Measurements from ENCODE around the gene CIZ1. TPM values are rescaled to one million over a fixed set of nuclear protein-coding genes. Genes with fewer than 3 reads are reported as not detected.

The CIZ1 gene
- total and polyA plus RNA-seq, 9 of the 15 experiments (the other 6 are each of a cell fraction or from before 2014, with no cell fraction given), result 6.6 to 329 (median 87.8) TPM

DNA sequence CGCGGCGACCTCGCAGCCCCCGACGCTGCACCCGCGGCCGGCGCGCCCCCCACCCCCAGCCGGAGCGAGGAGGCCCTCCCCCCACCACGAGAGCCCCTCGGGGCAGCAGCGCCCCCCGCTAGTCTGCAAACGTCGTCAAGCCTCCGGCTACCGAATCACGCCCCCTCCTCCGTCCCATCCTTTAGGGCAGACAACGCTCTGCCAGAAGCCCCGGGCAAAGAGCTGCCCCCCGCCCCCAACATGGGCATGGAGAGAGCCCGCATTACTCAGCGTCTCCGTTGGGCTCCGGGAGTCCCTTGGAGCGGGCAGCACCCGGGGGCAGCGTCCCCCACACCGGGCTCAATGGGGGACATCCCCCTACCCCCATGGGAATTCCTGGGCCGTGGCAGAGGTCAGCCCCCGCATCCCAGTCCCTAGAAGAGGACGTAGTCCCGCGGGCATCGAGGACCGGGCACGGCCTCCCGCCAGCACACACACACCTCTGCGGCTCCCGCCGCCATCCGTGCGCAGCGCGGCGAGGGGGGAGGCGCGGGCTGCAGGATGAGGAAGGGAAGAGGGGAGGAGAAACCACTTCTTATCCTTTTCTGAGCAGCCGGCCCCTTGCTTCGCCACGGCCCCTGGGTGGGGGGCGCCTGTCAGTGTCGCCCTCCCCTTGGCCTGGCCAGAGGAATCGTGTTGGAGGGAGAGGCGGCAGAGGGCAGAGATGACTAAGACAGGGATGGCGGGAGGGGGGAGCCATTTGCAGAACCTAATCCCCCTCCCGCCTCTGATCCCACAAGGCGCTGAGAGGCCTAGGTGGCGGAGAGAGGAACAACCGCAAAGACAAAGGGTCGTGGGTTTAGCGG, 12.6 kb upstream of the CIZ1 start (continued):
- TF ChIP-seq RBM14 (IDR thresholded peaks at IDR 0.05; ENCODE audit: borderline replicate concordance, insufficient read depth, low read depth, low read length) (no peak), PHTF2 (CRISPR knock-in tag; IDR thresholded peaks at IDR 0.05) (peak; percentile 35; the same call in 1 of the 2 replicates), CHCHD3 (CRISPR knock-in tag; IDR thresholded peaks at IDR 0.05) (no peak), ZNF583 (CRISPR knock-in tag; IDR thresholded peaks at IDR 0.05) (peak; percentile 78; the same call in 1 of the 2 replicates), ZNF12 (CRISPR knock-in tag; IDR thresholded peaks at IDR 0.05) (no peak), KDM5B (IDR thresholded peaks at IDR 0.05; ENCODE audit: insufficient replicate concordance, low read depth, low read length) (peak; percentile 16), EZH2 (IDR thresholded peaks at IDR 0.05; ENCODE audit: borderline replicate concordance, low read depth, low read length) (no peak), RAD21 (CRISPR knock-in tag; conservative IDR thresholded peaks at IDR 0.05 in 1 of 2, IDR thresholded peaks at IDR 0.05 in 1 of 2) (peak in 1 of 2 experiments; percentile 41; a peak in 3 of 4 replicates), RFX5 (IDR thresholded peaks at IDR 0.05; ENCODE audit: low read depth, low read length) (no peak), TEAD1 (CRISPR knock-in tag; IDR thresholded peaks at IDR 0.05) (no peak), ZNF766 (CRISPR knock-in tag; conservative IDR thresholded peaks at IDR 0.05) (no peak), CREM (IDR thresholded peaks at IDR 0.05; ENCODE audit: low read depth) (no peak), STAT5B (CRISPR knock-in tag; IDR thresholded peaks at IDR 0.05) (no peak), TARDBP (IDR thresholded peaks at IDR 0.05) (0 out of 2 replicates have a peak, but pooled peaks have one; percentile 1), FOXK2 (conservative IDR thresholded peaks at IDR 0.05 in 1 of 2, IDR thresholded peaks at IDR 0.05 in 1 of 2; ENCODE audit: low read depth in 2 of 2) (no peak), PCBP1 (IDR thresholded peaks at IDR 0.05; ENCODE audit: low read depth, low read length, poor library complexity, severe bottlenecking) (peak; percentile 93), NBN (IDR thresholded peaks at IDR 0.05; ENCODE audit: low read depth) (peak; percentile 63; the same call in 1 of the 2 replicates), NEUROD1 (IDR thresholded peaks at IDR 0.05; ENCODE audit: borderline replicate concordance, low read depth, low read length, partially characterized antibody) (no peak), ZNF75A (CRISPR knock-in tag; IDR thresholded peaks at IDR 0.05) (no peak), MYBL2 (IDR thresholded peaks at IDR 0.05; ENCODE audit: low read depth) (no peak), MYBL2 (CRISPR knock-in tag; IDR thresholded peaks at IDR 0.05; ENCODE audit: borderline replicate concordance) (no peak), NFATC3 (IDR thresholded peaks at IDR 0.05) (no peak), GATAD2A (IDR thresholded peaks at IDR 0.05) (no peak), EP300 (IDR thresholded peaks at IDR 0.05; ENCODE audit: low read length) (no peak), ZNF239 (CRISPR knock-in tag; IDR thresholded peaks at IDR 0.05) (no peak), CBFA2T2 (conservative IDR thresholded peaks at IDR 0.05) (no peak)
- TF ChIP-seq, protein P1, sequence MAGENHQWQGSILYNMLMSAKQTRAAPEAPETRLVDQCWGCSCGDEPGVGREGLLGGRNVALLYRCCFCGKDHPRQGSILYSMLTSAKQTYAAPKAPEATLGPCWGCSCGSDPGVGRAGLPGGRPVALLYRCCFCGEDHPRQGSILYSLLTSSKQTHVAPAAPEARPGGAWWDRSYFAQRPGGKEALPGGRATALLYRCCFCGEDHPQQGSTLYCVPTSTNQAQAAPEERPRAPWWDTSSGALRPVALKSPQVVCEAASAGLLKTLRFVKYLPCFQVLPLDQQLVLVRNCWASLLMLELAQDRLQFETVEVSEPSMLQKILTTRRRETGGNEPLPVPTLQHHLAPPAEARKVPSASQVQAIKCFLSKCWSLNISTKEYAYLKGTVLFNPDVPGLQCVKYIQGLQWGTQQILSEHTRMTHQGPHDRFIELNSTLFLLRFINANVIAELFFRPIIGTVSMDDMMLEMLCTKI (IDR thresholded peaks at IDR 0.05; ENCODE audit: partially characterized antibody), result no peak
- TF ChIP-seq, protein P2, sequence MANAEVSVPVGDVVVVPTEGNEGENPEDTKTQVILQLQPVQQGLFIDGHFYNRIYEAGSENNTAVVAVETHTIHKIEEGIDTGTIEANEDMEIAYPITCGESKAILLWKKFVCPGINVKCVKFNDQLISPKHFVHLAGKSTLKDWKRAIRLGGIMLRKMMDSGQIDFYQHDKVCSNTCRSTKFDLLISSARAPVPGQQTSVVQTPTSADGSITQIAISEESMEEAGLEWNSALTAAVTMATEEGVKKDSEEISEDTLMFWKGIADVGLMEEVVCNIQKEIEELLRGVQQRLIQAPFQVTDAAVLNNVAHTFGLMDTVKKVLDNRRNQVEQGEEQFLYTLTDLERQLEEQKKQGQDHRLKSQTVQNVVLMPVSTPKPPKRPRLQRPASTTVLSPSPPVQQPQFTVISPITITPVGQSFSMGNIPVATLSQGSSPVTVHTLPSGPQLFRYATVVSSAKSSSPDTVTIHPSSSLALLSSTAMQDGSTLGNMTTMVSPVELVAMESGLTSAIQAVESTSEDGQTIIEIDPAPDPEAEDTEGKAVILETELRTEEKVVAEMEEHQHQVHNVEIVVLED (CRISPR knock-in tag; IDR thresholded peaks at IDR 0.05), result peak; percentile 54; the same call in 1 of the 2 replicates

Measured in K562 (cell line).